ENCODE measurements around the gene PDIA3.

The PDIA3 gene

DNA sequence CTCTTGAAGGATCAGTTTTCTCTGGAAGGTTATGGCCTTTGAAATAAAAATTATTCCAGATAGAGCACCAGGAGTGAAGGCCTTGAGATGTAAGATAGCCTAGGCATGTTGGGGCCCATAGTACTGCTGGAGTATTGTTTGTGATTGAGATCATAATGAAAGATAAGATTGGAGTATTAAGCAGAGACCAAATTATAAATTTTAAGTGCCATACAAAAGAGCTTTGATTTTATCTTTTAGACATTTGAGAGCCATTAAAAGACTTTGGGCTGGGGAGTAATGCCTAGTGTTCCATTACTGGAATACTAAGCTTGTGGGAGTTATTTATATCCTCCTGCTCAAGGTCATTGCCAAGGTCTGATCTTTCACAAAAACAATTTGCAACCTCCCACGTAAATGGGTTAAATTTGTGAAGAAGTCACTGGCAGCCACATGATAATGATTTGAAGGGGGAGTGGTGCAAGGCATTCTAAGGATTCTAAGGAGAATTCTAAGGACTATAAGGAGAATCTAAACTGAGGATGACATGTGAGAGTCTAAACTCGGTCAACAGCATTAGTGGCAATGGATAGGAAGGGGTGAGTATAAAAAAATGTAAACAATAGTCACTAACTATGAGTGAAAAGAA is 17.7 kb downstream of the PDIA3 start:
- H3K4me1 ChIP-seq (ENCODE audit: control extremely low read depth in 1 of 4, control insufficient read depth in 4 of 4, insufficient read depth in 4 of 4, low read length in 3 of 4), result no peaks in the 10 kb centered on the region
- no peak for DNase-seq
- H3K27ac ChIP-seq (ENCODE audit: insufficient read depth in 1 of 2, low read depth in 1 of 2, low read length in 2 of 2, poor library complexity in 1 of 2, severe bottlenecking in 2 of 2), result no peak overlapping the region
- H3K9me3 ChIP-seq (ENCODE audit: control extremely low read depth in 1 of 5, control insufficient read depth in 4 of 5, insufficient read depth in 2 of 5, low read depth in 1 of 5, low read length in 4 of 5), result no peaks in the 10 kb centered on the region
- WGBS (ENCODE audit: insufficient coverage), result 100% methylated on average over 1 of the region's 2 CpGs
- ChIA-PET POLR2A (interaction anchor here (0.9 to 1.4 kb wide), 2 partner anchors 9 to 11 kb away, joined by 3 to 10 read pairs; no protein-coding TSS in a partner anchor), CTCF (interaction anchor here (1.1 to 2.0 kb wide), 2 partner anchors 10 to 12 kb away, joined by 3 to 13 read pairs; partner anchors contain the start of gene ELL3)
- no peak overlapping the region for H3K4me3 ChIP-seq (ENCODE audit: control insufficient read depth in 1 of 7, extremely low read depth in 1 of 7, insufficient read depth in 4 of 7, low read depth in 2 of 7, low read length in 6 of 7)
- peaks cover 26 to 83% (median 57%) of the 10 kb centered on the region in 4 experiments for H3K36me3 ChIP-seq (ENCODE audit: control insufficient read depth in 4 of 4, insufficient read depth in 4 of 4, low read length in 3 of 4)
- H3K27me3 ChIP-seq (replicated peaks in 2 of 5; ENCODE audit: control insufficient read depth in 4 of 5, insufficient read depth in 5 of 5, low read length in 4 of 5), result no peaks in the 10 kb centered on the region

DNA sequence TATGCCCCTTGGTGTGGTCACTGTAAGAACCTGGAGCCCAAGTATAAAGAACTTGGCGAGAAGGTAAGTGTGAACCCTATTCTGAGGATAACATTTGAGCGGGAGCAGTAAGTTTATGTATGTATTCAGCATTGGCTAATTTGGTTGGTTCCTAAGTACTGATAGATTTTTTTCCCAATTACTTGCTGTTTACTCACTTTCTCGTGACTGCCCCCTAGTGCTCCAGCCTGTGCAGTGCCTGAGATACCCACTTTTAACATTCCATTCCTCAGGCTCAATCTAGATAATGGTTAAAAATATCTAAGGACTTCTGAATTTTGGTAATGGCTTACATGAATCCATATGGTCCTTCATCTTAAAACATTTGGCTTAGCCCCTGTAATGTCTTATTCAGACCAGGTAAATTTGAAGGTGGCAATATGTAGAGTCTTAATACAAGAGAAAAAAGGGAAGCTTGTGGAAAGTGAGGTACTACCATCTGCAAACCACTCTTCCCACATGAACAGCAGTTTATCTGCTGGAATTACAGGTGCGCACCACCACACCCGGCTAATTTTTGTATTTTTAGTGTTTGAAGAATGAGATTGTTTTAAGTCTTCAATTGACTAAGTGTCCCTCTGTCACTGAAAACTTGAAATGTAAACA is 23.5 kb downstream of the PDIA3 start:
- H3K27ac ChIP-seq (ENCODE audit: insufficient read depth in 1 of 2, low read depth in 1 of 2, low read length in 2 of 2, poor library complexity in 1 of 2, severe bottlenecking in 2 of 2), result no peak overlapping the region
- CTCF ChIA-PET, result interaction anchor here (1.2 to 2.2 kb wide), 5 partner anchors 9 to 23 kb away, joined by 3 to 12 read pairs (median 5); no protein-coding TSS in a partner anchor

DNA sequence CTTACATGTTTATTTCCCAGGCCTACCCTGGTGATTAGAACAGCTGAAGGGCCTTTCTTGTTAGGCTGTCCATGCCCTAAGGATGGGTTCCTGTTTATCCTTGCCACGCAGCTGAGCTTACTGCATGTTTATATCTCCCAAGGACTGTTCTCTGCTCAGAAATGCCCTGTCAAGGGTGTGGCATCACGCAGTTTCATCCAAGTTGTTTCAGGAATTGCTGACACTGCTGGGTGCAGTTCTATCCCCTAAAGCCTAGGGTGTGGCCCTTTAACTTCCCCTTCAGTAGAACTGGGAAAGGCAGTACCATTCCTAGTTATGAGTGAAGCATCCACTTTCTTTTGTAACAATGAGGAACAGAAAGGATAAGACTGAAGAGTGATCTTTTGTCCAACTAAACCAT is 25.6 kb downstream of the PDIA3 start:
- Histone ChIP-seq H3K27ac (ENCODE audit: insufficient read depth in 1 of 2, low read depth in 1 of 2, low read length in 2 of 2, poor library complexity in 1 of 2, severe bottlenecking in 2 of 2) (no peak overlapping the region), H3K9me3 (ENCODE audit: control extremely low read depth in 1 of 5, control insufficient read depth in 4 of 5, insufficient read depth in 2 of 5, low read depth in 1 of 5, low read length in 4 of 5) (no peaks in the 10 kb centered on the region), H3K36me3 (ENCODE audit: control insufficient read depth in 4 of 4, insufficient read depth in 4 of 4, low read length in 3 of 4) (peaks cover 9 to 66% (median 40%) of the 10 kb centered on the region in 4 experiments), H3K4me3 (ENCODE audit: control insufficient read depth in 1 of 7, extremely low read depth in 1 of 7, insufficient read depth in 4 of 7, low read depth in 2 of 7, low read length in 6 of 7) (no peak overlapping the region), H3K27me3 (replicated peaks in 2 of 5; ENCODE audit: control insufficient read depth in 4 of 5, insufficient read depth in 5 of 5, low read length in 4 of 5) (no peaks in the 10 kb centered on the region), H3K4me1 (ENCODE audit: control extremely low read depth in 1 of 4, control insufficient read depth in 4 of 4, insufficient read depth in 4 of 4, low read length in 3 of 4) (peaks cover 0 to 8% (median 7%) of the 10 kb centered on the region in 4 experiments)
- 95% methylated on average over 2 of the region's 2 CpGs for WGBS (ENCODE audit: insufficient coverage)
- ChIA-PET POLR2A (no interaction called here), CTCF (interaction anchor here (1.2 to 2.2 kb wide), 3 partner anchors 10 to 17 kb away, joined by 3 to 12 read pairs (median 7); no protein-coding TSS in a partner anchor)
- DNase-seq, result no peak

More for the DNA sequence above, 23.5 kb downstream of the PDIA3 start:
- peak; percentile 64 to 78 (median 74) for DNase-seq
- no peaks in the 10 kb centered on the region for H3K9me3 ChIP-seq (ENCODE audit: control extremely low read depth in 1 of 5, control insufficient read depth in 4 of 5, insufficient read depth in 2 of 5, low read depth in 1 of 5, low read length in 4 of 5)
- no peak overlapping the region for H3K4me3 ChIP-seq (ENCODE audit: control insufficient read depth in 1 of 7, extremely low read depth in 1 of 7, insufficient read depth in 4 of 7, low read depth in 2 of 7, low read length in 6 of 7)
- 83% methylated on average over 1 of the region's 5 CpGs for WGBS (ENCODE audit: insufficient coverage)
- POLR2A ChIA-PET, result interaction anchor here (1.5 kb wide), 1 partner anchor 23 kb away, joined by 4 read pairs; no protein-coding TSS in a partner anchor
- H3K4me1 ChIP-seq (ENCODE audit: control extremely low read depth in 1 of 4, control insufficient read depth in 4 of 4, insufficient read depth in 4 of 4, low read length in 3 of 4), result no peaks in the 10 kb centered on the region
- no peaks in the 10 kb centered on the region for H3K27me3 ChIP-seq (replicated peaks in 2 of 5; ENCODE audit: control insufficient read depth in 4 of 5, insufficient read depth in 5 of 5, low read length in 4 of 5)
- peaks cover 24 to 87% (median 57%) of the 10 kb centered on the region in 4 experiments for H3K36me3 ChIP-seq (ENCODE audit: control insufficient read depth in 4 of 4, insufficient read depth in 4 of 4, low read length in 3 of 4)

DNA sequence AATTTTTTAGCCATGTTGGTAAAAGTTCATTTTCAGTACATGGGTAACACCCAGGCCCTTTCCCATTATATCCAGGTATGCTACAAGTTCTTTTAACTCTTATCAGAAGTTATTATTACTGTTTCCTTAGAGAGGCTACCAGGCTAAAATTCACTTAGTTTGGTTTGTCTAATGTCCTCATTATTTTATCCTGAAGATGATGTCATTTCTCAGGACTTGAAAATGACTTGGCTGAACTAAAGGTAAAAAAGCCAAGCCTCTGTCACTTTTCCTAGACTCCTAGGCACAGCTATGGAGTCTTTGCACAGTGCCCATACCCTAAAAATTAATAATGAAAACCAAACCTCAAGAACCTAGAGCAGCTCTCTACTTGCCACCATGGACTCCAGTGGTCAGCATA is 26.4 kb downstream of the PDIA3 start:
- DNase-seq, result no peak
- Histone ChIP-seq H3K4me3 (ENCODE audit: control insufficient read depth in 1 of 7, extremely low read depth in 1 of 7, insufficient read depth in 4 of 7, low read depth in 2 of 7, low read length in 6 of 7) (no peak overlapping the region), H3K27me3 (replicated peaks in 2 of 5; ENCODE audit: control insufficient read depth in 4 of 5, insufficient read depth in 5 of 5, low read length in 4 of 5) (no peaks in the 10 kb centered on the region), H3K4me1 (ENCODE audit: control extremely low read depth in 1 of 4, control insufficient read depth in 4 of 4, insufficient read depth in 4 of 4, low read length in 3 of 4) (peaks cover 0 to 13% (median 10%) of the 10 kb centered on the region in 4 experiments), H3K9me3 (ENCODE audit: control extremely low read depth in 1 of 5, control insufficient read depth in 4 of 5, insufficient read depth in 2 of 5, low read depth in 1 of 5, low read length in 4 of 5) (no peaks in the 10 kb centered on the region), H3K36me3 (ENCODE audit: control insufficient read depth in 4 of 4, insufficient read depth in 4 of 4, low read length in 3 of 4) (peaks cover 8 to 62% (median 36%) of the 10 kb centered on the region in 4 experiments), H3K27ac (ENCODE audit: insufficient read depth in 1 of 2, low read depth in 1 of 2, low read length in 2 of 2, poor library complexity in 1 of 2, severe bottlenecking in 2 of 2) (no peak overlapping the region)
- ChIA-PET CTCF (interaction anchor here (2.0 kb wide), 1 partner anchor 13 kb away, joined by 7 read pairs; no protein-coding TSS in a partner anchor), POLR2A (interaction anchor here (1.1 kb wide), 2 partner anchors 9 to 13 kb away, joined by 3 to 6 read pairs; no protein-coding TSS in a partner anchor)

DNA sequence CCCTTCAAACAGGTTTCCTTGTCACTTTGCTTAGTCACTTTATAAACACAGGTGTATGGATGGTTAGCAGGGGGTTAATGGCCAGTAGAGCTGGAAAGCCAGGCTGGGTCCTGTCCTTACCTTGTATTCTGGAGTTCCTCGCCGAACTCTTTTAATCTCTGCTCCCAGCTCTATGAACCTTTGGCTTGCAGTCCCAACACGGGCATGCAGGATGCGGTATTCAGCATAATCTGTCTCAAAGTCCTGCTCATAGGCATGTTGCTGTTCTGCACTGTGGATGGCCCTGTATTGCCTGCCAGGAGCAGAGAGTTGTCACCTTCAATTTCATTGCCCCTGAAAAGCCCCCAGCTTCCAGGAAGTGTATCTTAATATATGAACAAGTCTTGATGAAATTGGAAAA is 27.8 kb downstream of the PDIA3 start:
- no peak for DNase-seq
- Histone ChIP-seq H3K9me3 (ENCODE audit: control extremely low read depth in 1 of 5, control insufficient read depth in 4 of 5, insufficient read depth in 2 of 5, low read depth in 1 of 5, low read length in 4 of 5) (no peaks in the 10 kb centered on the region), H3K27ac (ENCODE audit: insufficient read depth in 1 of 2, low read depth in 1 of 2, low read length in 2 of 2, poor library complexity in 1 of 2, severe bottlenecking in 2 of 2) (no peak overlapping the region), H3K4me3 (ENCODE audit: control insufficient read depth in 1 of 7, extremely low read depth in 1 of 7, insufficient read depth in 4 of 7, low read depth in 2 of 7, low read length in 6 of 7) (no peak overlapping the region), H3K4me1 (ENCODE audit: control extremely low read depth in 1 of 4, control insufficient read depth in 4 of 4, insufficient read depth in 4 of 4, low read length in 3 of 4) (peaks cover 0 to 19% (median 10%) of the 10 kb centered on the region in 4 experiments), H3K36me3 (ENCODE audit: control insufficient read depth in 4 of 4, insufficient read depth in 4 of 4, low read length in 3 of 4) (peaks cover 5 to 48% (median 27%) of the 10 kb centered on the region in 4 experiments), H3K27me3 (replicated peaks in 2 of 5; ENCODE audit: control insufficient read depth in 4 of 5, insufficient read depth in 5 of 5, low read length in 4 of 5) (no peaks in the 10 kb centered on the region)
- CTCF ChIA-PET, result interaction anchor here (0.8 to 1.6 kb wide), 3 partner anchors 10 to 19 kb away, joined by 3 to 6 read pairs (median 3); no protein-coding TSS in a partner anchor
- POLR2A ChIA-PET, result interaction anchor here (0.6 to 1.1 kb wide), 3 partner anchors 8 to 12 kb away, joined by 3 to 6 read pairs (median 3); no protein-coding TSS in a partner anchor
- 100% methylated on average over 2 of the region's 4 CpGs for WGBS (ENCODE audit: insufficient coverage)

DNA sequence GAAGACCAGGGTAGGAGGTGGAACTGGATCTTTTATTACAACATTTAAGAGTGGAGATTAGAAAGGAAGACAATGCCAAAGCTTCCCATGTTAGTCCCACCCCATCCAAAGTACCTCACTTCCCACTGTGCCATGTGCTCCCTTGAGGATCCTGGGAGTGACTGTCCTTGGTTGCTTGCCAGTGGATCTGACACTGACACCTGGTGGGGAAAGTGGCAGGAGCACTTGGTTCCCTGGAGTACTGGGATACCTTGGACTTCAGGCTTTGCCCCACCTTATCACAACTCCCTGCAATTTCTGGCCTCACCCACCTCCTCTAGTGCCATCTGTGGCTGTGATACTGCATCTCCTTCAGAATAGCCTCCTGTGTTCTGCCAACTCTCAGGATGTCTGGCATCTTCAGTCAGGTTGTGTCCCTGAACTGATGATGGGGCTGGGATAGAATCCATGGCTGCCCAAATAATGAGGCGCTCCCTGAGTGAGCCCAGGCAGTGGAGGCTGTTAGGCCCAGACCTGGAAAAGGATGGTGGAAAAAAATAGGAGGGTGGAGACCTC is 29.2 kb downstream of the PDIA3 start:
- no peaks in the 10 kb centered on the region for H3K27me3 ChIP-seq (replicated peaks in 2 of 5; ENCODE audit: control insufficient read depth in 4 of 5, insufficient read depth in 5 of 5, low read length in 4 of 5)
- peaks cover 0 to 19% (median 10%) of the 10 kb centered on the region in 4 experiments for H3K4me1 ChIP-seq (ENCODE audit: control extremely low read depth in 1 of 4, control insufficient read depth in 4 of 4, insufficient read depth in 4 of 4, low read length in 3 of 4)
- peaks cover 3 to 34% (median 18%) of the 10 kb centered on the region in 4 experiments for H3K36me3 ChIP-seq (ENCODE audit: control insufficient read depth in 4 of 4, insufficient read depth in 4 of 4, low read length in 3 of 4)
- no peak overlapping the region for H3K27ac ChIP-seq (ENCODE audit: insufficient read depth in 1 of 2, low read depth in 1 of 2, low read length in 2 of 2, poor library complexity in 1 of 2, severe bottlenecking in 2 of 2)
- POLR2A ChIA-PET, result interaction anchor here (0.7 to 1.6 kb wide), 4 partner anchors 11 to 453 kb away, joined by 3 to 10 read pairs (median 4); partner anchors contain the start of gene SERF2
- H3K4me3 ChIP-seq (ENCODE audit: control insufficient read depth in 1 of 7, extremely low read depth in 1 of 7, insufficient read depth in 4 of 7, low read depth in 2 of 7, low read length in 6 of 7), result no peak overlapping the region
- CTCF ChIA-PET, result interaction anchor here (1.1 to 3.5 kb wide), 5 partner anchors 11 to 22 kb away, joined by 3 to 37 read pairs (median 5); partner anchors contain the start of gene SERF2
- no peaks in the 10 kb centered on the region for H3K9me3 ChIP-seq (ENCODE audit: control extremely low read depth in 1 of 5, control insufficient read depth in 4 of 5, insufficient read depth in 2 of 5, low read depth in 1 of 5, low read length in 4 of 5)
- WGBS (ENCODE audit: insufficient coverage), result no CpG with 5 or more reads among the region's 1 CpG
- DNase-seq, result peak in 1 of 3 donors; percentile 26

All from common myeloid progenitor, CD34-positive (primary cell).